Astrocyte of the cerebellum (primary cell): ENCODE measurements around the gene BACH2.
A peak's percentile ranks its signal among the peaks of the same experiment; 100 is the strongest.

Experiments used
- DNase-seq: peaks from one replicate; pipeline ENCODE4 v3.0.0-alpha.2; 2011; ENCODE audit warnings: low read depth
- H3K4me3 ChIP-seq: 2 replicates; pipeline ENCODE4 v1.5.1; 2011; ENCODE audit warnings: mild to moderate bottlenecking, low read depth, low read length, moderate library complexity
- in situ Hi-C: cut with HindIII; loops from 2 replicates; pipeline ENCODE4 v1.10.0; 2017; ENCODE audit warnings: low sequenced_read_pairs
- TF ChIP-seq, protein P1 (sequence below): IDR thresholded peaks from 2 replicates; pipeline ENCODE4 v1.5.1; 2012; ENCODE audit warnings: low read length, low read depth, moderate library complexity, mild to moderate bottlenecking; ENCODE audit errors: missing control alignments

Gene BACH2

DNA sequence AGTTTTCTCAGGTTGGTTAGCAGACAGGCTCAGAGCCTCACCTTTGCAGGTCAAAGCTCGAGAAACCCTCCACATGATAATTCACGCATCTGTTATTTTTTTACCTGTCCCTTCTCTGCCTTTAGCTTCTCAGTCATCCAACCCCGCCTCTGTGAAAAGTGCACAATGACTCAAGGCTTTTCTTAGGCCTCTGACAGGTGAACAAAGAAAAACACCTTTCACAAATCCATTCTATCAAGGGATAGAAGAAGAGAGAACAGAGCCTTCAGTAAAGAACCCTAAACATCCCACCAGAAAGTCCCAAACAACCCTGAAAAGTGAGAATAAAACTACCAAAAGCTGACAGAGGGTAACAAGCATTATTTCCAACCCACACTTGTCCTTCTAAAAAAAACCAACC is 224.1 kb downstream of the BACH2 start:
- H3K4me3 ChIP-seq = no peak overlapping the region
- DNase-seq = no peak
- TF ChIP-seq, protein P1, sequence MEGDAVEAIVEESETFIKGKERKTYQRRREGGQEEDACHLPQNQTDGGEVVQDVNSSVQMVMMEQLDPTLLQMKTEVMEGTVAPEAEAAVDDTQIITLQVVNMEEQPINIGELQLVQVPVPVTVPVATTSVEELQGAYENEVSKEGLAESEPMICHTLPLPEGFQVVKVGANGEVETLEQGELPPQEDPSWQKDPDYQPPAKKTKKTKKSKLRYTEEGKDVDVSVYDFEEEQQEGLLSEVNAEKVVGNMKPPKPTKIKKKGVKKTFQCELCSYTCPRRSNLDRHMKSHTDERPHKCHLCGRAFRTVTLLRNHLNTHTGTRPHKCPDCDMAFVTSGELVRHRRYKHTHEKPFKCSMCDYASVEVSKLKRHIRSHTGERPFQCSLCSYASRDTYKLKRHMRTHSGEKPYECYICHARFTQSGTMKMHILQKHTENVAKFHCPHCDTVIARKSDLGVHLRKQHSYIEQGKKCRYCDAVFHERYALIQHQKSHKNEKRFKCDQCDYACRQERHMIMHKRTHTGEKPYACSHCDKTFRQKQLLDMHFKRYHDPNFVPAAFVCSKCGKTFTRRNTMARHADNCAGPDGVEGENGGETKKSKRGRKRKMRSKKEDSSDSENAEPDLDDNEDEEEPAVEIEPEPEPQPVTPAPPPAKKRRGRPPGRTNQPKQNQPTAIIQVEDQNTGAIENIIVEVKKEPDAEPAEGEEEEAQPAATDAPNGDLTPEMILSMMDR = no peak
- in situ Hi-C loops = no loop called here

DNA sequence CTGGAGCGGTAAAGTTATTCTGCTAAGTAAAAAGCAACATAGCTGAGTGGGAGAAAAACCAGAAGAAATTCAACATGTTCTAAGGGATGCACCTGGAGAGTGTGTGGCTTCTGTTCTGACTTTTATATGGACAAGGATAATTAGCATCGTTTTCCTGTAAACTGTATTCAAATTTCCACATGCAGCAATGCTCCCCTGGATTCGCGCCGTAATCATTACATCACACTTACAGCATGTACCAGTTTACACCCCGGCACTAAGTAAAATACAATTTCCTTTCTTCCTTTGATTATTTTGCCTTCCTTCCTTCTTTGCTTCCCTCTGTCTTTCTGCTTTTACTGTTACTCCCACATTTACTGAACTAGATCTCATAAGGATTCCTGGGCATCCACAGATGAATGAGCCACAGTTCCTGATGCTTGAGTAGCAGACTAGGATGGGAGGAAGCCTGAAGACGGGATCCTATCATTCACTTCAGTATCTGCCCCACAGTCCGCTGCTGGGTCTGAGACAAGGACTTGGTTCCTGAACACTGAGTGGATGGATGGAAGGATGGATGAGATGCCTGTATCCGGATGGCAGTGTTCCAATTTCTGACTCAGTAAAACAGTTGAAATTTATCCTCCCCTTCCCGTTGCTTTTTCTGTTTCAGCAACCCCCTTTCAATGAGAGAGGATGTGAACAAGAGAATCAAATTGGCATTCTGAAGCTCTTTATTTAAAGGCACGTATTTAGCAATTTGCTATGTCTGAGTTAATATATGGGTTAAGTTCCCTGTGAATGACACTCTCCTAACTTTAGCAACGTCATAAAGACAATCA is 227.7 kb downstream of the BACH2 start:
- in situ Hi-C loops = no loop called here
- TF ChIP-seq, protein P1 = no peak
- no peak overlapping the region for H3K4me3 ChIP-seq
- DNase-seq = no peak

DNA sequence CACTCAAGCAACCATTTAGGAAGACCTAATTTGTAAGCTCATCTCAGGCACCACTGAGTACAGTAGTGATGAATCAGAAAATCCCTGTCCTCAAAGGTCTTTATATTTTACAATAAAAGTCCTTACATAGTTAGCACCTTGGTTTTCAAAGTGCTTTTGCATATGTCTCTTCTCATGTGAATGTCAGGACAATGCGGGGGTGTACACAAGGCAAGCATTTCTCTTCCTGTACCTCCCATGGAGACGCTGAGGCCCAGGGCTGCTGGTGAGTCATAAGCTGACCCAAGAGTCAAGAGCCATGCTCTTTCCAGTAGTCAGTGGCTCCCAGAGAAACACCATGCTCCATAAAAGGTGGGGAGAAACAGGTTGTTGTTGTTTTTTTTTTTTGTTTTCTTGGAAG is 228.4 kb downstream of the BACH2 start:
- H3K4me3 ChIP-seq = no peak overlapping the region
- TF ChIP-seq, protein P1 = no peak
- in situ Hi-C loops = no loop called here
- DNase-seq = peak; percentile 32

DNA sequence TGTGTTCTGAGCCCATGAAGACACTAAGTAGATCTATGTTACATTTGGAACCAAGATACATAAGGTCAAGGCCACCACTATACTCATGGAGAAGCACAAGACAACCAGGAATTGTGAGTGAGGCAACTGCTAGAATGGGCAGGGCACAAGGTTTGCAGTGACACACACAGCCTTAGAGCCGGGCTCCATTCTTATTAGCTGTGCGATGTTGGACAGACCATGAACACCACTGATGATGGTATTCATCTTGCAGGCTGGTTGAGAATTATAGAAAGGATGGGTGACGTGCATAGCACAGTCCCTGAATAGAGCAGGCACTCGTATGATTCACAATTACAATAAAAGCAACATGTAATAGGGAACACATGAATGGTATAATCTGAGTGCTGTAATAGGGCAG is 229.9 kb downstream of the BACH2 start:
- H3K4me3 ChIP-seq = no peak overlapping the region
- in situ Hi-C loops = no loop called here
- no peak for DNase-seq
- TF ChIP-seq, protein P1 = no peak

DNA sequence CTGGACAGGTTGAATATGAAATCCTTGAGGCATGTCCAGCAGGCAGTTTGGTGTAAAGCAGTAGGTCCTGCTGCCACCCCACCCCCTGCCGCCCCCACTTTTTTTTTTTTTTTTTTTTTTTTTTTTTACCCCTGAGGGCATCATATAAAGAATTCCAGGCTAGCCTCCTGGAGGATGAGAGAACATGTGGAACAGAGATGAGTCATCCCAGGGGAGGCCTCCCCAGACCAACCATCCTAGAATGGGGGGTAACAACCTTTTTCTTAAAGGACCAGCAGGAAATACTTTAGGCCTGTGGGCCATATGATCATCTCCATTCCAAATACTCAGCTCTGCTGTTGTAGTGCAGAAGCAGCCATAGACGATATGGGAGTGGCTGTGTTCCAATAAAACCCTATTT is 231.5 kb downstream of the BACH2 start:
- H3K4me3 ChIP-seq = no peak overlapping the region
- in situ Hi-C loops = no loop called here
- no peak for DNase-seq
- TF ChIP-seq, protein P1 = no peak

DNA sequence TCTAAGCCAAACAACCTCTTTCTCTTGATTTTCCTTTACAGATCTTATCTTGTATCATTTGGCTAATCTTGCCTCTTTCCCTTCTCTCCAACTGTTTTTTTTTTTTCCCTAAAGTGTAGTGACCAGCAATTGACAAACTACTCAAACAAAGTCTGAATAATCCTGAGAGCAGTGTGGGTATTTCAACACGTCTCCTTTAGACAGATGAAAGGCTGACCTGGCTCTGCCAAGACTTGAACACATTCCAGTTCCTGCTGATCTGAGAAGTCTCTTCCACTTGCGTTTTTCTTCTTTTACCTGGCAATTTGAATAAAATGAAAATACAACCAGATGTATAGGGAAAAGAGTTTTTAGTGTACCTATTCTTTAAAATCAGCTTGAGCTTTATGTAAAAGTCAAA is 234.0 kb downstream of the BACH2 start:
- in situ Hi-C loops = no loop called here
- TF ChIP-seq, protein P1 = no peak
- no peak for DNase-seq
- H3K4me3 ChIP-seq = no peak overlapping the region
